ENCODE results near the gene NCOA5.

DNA sequence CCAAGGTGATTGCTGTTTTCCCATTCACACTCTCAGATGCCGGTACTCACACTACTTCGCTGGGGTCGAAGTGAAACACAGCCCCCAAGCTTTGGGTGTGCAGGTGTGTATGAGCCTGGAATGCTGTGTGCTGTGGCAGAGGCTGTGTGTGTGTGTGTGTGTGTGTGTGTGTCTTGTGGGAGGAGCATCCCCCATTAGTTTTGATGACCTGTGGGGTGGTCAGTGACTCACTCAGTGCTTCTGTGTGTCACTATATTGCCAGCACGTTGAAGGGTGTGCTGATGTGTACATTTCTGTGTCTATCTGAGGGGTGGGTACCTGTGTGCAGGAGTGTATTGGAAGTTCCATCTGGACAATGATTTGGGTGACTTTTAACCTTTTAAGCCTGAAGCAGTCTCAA, 65.8 kb downstream of the NCOA5 start:
- TF ChIP-seq POLR2A (IDR thresholded peaks at IDR 0.05; ENCODE audit: low read depth, low read length), result no peak
- TF ChIP-seq POLR2AphosphoS5 (IDR thresholded peaks at IDR 0.05; ENCODE audit: low read depth, low read length), result no peak
- TF ChIP-seq SPI1 (IDR thresholded peaks at IDR 0.05; ENCODE audit: low read depth, low read length), result no peak
- TF ChIP-seq TAF1 (IDR thresholded peaks at IDR 0.05; ENCODE audit: low read depth, low read length), result no peak
- TF ChIP-seq POU2F2 (IDR thresholded peaks at IDR 0.05; ENCODE audit: low read depth, low read length), result no peak
